Mucosa of gallbladder (tissue), 1 donor: ENCODE results near the gene CHTF18. TPM values are rescaled to one million over a fixed set of nuclear protein-coding genes. Genes with fewer than 3 reads are reported as not detected.
A peak's percentile ranks its signal among the peaks of the same experiment; 100 is the strongest.

Experiments used
- DNase-seq: peaks from one replicate; pipeline ENCODE4 v3.0.0-alpha.2; 2020; ENCODE audit warnings: low spot score
- total RNA-seq: library from RNA; stranded (reverse); gene quantifications from one replicate; pipeline ENCODE4 v1.2.1, GENCODE V29; 2021
- donor health status: DM: no; HTN: no; CAD: no.

The CHTF18 gene
- total RNA-seq, 1 donor from 2014 or later, result 17.3 TPM

GRCh38 chr16:760545-761343 is 27.7 kb upstream of the CHTF18 start, which contains the start of gene MSLN:
Gene MSLN, plus strand, starts transcription at chr16:760734. Its CDS starts 1,947 bp downstream, at chr16:762681.
- DNase-seq, result peak; percentile 40

- DNase-seq, result no peak
Observed at GRCh38 chr16:761625-762513, 26.6 kb upstream of the CHTF18 start.

- no peak for DNase-seq
Observed at GRCh38 chr16:762595-763268, 25.7 kb upstream of the CHTF18 start.

GRCh38 chr16:763369-764183 is 24.8 kb upstream of the CHTF18 start:
- no peak for DNase-seq

GRCh38 chr16:764184-764750 is 24.2 kb upstream of the CHTF18 start:
- no peak for DNase-seq

- DNase-seq, result no peak
Observed at GRCh38 chr16:764848-765487, 23.5 kb upstream of the CHTF18 start.

- no peak for DNase-seq
Observed at GRCh38 chr16:765488-765865, 22.9 kb upstream of the CHTF18 start.

GRCh38 chr16:766008-766819 is 22.2 kb upstream of the CHTF18 start:
- no peak for DNase-seq

- no peak for DNase-seq
Observed at GRCh38 chr16:766820-767640, 21.4 kb upstream of the CHTF18 start.

GRCh38 chr16:767743-768235 is 20.6 kb upstream of the CHTF18 start:
- DNase-seq, result no peak

GRCh38 chr16:768428-768827 is 20.0 kb upstream of the CHTF18 start:
- no peak for DNase-seq

- DNase-seq, result no peak
Observed at GRCh38 chr16:769184-769784, 19.1 kb upstream of the CHTF18 start.

- no peak for DNase-seq
Observed at GRCh38 chr16:769934-770333, 18.5 kb upstream of the CHTF18 start.

GRCh38 chr16:770411-770810 is 18.0 kb upstream of the CHTF18 start:
- DNase-seq, result no peak

- DNase-seq, result no peak
Observed at GRCh38 chr16:772959-773358, 15.5 kb upstream of the CHTF18 start.

- no peak for DNase-seq
Observed at GRCh38 chr16:774086-775001, 14.1 kb upstream of the CHTF18 start.

GRCh38 chr16:775236-775796 is 13.1 kb upstream of the CHTF18 start:
- no peak for DNase-seq
